GM18507 (cell line): ENCODE data around the gene CREB1.
"Not testable (repeated sequence)": the region's sequence is repeated elsewhere in the genome, so short reads cannot be mapped to it uniquely, and the experiment has no call there.

ENCODE experiments used
- DNase-seq: peaks from one replicate; pipeline ENCODE4 v3.0.0; 2011; ENCODE audit warnings: low read depth; ENCODE audit not compliant: insufficient read length; ENCODE audit errors: extremely low spot score
- FAIRE-seq: peaks from 2 replicates; lab custom pipeline; 2011; peaks lifted over from hg19 to GRCh38; lab: Jason Lieb, UNC

CREB1 gene

DNA sequence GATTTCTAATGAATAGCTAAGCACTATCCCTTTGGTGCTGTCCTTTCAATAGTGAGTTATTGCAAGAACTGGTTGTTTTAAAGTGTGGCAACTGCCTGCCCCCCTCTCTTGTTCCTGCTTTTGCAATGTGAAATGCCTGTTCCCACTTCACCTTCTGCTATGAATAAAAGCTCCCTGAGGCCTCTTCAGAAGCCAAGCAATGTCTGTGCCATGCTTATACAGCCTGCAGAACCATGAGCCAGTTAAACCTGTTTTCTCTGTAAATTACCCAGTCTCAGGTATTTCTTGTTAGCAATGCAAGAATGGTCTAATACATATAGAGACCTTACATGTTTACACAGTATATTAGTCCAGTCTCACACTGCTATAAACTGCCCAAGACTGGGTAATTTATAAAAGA lies 110.4 kb downstream of the CREB1 start:
- no peak for FAIRE-seq
- DNase-seq, result no peak

- DNase-seq (no peak), FAIRE-seq (no peak)
These were observed 110.9 kb downstream of the CREB1 start for GRCh38 chr2:207640661-207641060.

GRCh38 chr2:207643892-207644291 lies 114.1 kb downstream of the CREB1 start:
- DNase-seq, result no peak

DNA sequence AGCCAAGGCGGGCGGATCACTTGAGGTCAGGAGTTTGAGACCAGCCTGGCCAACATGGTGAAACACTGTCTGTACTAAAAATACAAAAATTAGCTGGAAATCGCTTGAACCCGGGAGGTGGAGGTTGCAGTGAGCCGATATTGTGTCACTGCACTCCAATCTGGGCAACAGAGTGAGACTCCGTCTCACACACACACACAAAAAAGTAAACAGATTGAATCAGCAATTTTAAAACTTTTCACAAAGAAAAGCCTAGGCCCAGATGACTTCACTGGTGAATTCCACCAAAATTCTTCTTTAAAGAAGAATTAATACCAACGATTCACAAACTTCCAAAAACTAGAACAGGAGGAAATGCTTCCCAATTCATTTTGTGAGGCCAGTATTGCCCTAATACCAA lies 116.8 kb downstream of the CREB1 start:
- FAIRE-seq, DNase-seq: not testable (repeated sequence)

More at GRCh38 chr2:207643892-207644291, 114.1 kb downstream of the CREB1 start:
- no peak for FAIRE-seq
